SU-DHL-6 (cell line): ENCODE measurements around the gene EYS.

ENCODE experiments used
- EZH2phosphoT487 ChIP-seq: fragments of 200-600 bp; sonication (generic), shearing (Covaris generic); conservative IDR thresholded peaks from 2 replicates; pipeline ENCODE4 v1.6.1; 2018; ENCODE audit warnings: mild to moderate bottlenecking, antibody characterized with exemption, low read length, moderate library complexity, mixed read lengths
- TF ChIP-seq, protein P1 (sequence below): fragments of 200-600 bp; sonication (generic); IDR thresholded peaks from one replicate; pipeline ENCODE4 v1.5.1; 2017; ENCODE audit warnings: antibody characterized with exemption, mild to moderate bottlenecking, low read length, moderate library complexity; ENCODE audit not compliant: insufficient read depth, poor library complexity, severe bottlenecking

GRCh38 chr6:65259059-65259458, 448.0 kb downstream of the EYS start:
- TF ChIP-seq, protein P1, sequence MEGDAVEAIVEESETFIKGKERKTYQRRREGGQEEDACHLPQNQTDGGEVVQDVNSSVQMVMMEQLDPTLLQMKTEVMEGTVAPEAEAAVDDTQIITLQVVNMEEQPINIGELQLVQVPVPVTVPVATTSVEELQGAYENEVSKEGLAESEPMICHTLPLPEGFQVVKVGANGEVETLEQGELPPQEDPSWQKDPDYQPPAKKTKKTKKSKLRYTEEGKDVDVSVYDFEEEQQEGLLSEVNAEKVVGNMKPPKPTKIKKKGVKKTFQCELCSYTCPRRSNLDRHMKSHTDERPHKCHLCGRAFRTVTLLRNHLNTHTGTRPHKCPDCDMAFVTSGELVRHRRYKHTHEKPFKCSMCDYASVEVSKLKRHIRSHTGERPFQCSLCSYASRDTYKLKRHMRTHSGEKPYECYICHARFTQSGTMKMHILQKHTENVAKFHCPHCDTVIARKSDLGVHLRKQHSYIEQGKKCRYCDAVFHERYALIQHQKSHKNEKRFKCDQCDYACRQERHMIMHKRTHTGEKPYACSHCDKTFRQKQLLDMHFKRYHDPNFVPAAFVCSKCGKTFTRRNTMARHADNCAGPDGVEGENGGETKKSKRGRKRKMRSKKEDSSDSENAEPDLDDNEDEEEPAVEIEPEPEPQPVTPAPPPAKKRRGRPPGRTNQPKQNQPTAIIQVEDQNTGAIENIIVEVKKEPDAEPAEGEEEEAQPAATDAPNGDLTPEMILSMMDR = no peak
- no peak for TF ChIP-seq EZH2phosphoT487
